Immature natural killer cell (primary cell): ENCODE measurements around the gene TMEM218. TPM values are rescaled to one million over a fixed set of nuclear protein-coding genes. Genes with fewer than 3 reads are reported as not detected.

Experiments used
- DNase-seq, 3 donors: peaks; one replicate each; pipeline ENCODE4 v3.0.0; 2022; ENCODE audit warnings: mixed read lengths in 1 of 3
- H3K27ac Mint-ChIP-seq, 6 donors: one replicate each; pipeline ENCODE4 v1.8.0; 2020; ENCODE audit warnings: mixed read lengths in 6 of 6, mild to moderate bottlenecking in 5 of 6, inconsistent platforms in 4 of 6, moderate library complexity in 3 of 6
- H3K27me3 Mint-ChIP-seq, 3 donors: one replicate each; pipeline ENCODE4 v1.8.0; 2020 to 2021; ENCODE audit warnings: low read depth in 3 of 3, mild to moderate bottlenecking in 3 of 3, mixed read lengths in 3 of 3, moderate library complexity in 3 of 3, inconsistent platforms in 1 of 3
- H3K36me3 Mint-ChIP-seq, 3 donors: one replicate each; pipeline ENCODE4 v1.8.0; 2020; ENCODE audit warnings: mixed read lengths in 3 of 3, inconsistent platforms in 2 of 3, mild to moderate bottlenecking in 2 of 3
- H3K4me1 Mint-ChIP-seq, 2 donors: one replicate each; pipeline ENCODE4 v1.8.0; 2020; ENCODE audit warnings: inconsistent platforms in 2 of 2, mild to moderate bottlenecking in 2 of 2, mixed read lengths in 2 of 2, moderate library complexity in 1 of 2
- H3K4me3 Mint-ChIP-seq, 5 donors: one replicate each; pipeline ENCODE4 v1.8.0; 2020; ENCODE audit warnings: mild to moderate bottlenecking in 5 of 5, mixed read lengths in 5 of 5, inconsistent platforms in 3 of 5, moderate library complexity in 3 of 5
- H3K9me3 Mint-ChIP-seq, 6 donors: one replicate each; pipeline ENCODE4 v1.8.0; 2020; ENCODE audit warnings: mild to moderate bottlenecking in 6 of 6, mixed read lengths in 6 of 6, inconsistent platforms in 4 of 6, moderate library complexity in 3 of 6
- polyA plus RNA-seq, 3 donors: library from polyadenylated mRNA; unstranded; fragments of 300-500 nt; fragmentation: Illumina TruSeq; gene quantifications; one replicate each; pipeline ENCODE4 v1.2.3, GENCODE V29; 2021

Gene TMEM218
- polyA plus RNA-seq, 3 donors from 2014 or later: 39.9 to 54.9 (median 46.6) TPM

DNA sequence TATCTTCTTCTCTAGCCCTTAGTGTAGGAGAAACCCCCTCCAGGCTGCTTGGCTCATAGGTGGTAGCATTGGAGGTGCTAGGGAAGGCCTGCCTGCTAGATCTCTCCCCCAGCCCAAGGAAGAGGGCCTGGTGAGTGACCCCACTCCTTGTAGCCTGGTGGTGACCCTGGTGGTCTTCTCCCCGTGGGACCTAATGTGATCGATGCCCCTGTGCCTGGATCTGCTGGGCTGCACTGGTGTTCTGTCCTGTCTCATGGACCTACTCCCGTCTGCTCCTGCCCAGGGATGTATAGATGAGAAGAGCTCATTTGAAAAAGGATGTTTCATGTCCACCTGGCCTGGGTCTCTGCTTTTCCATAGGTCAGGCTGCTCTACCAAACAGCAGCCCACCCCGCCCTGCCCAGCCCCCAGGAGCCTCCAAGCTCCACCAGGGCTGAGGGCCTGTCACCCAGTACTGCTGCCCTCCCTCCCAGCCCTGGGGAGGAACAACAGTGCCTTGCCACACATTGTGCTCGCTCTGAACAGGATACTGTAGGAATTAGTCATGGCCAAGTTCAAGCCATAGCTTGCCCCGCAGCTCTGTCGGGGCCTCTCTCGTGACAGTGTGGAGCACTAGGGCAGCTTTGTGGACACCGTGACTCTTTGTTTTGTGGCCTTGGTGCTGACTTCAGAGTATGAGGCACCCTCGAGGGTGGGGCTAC is 28.7 kb downstream of the TMEM218 start:
- no peaks in the 10 kb centered on the region for H3K9me3 Mint-ChIP-seq
- H3K27me3 Mint-ChIP-seq: peaks cover 4 to 5% (median 5%) of the 10 kb centered on the region in 3 donors
- no peak overlapping the region for H3K27ac Mint-ChIP-seq

DNA sequence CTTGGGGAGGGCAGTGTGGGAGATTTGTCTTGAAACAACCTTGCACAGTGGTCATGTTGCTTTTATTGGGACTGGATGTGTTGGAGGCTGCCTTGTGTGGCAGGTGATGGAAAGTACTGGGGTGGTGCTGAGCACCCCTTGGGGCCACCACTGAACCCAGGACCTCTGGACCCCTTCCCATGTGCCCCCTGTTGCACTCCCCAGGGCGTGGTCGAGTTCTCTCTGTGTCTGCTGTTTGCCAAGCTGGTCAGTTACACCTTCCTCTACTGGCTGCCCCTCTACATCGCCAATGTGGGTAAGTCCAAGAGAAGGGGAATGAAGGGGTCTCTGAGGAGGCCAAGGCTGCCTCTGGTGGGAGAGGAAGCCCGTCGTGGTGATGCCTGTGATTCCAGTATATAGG is 29.4 kb downstream of the TMEM218 start:
- H3K9me3 Mint-ChIP-seq: no peaks in the 10 kb centered on the region
- DNase-seq: no peak
- no peak overlapping the region for H3K27ac Mint-ChIP-seq
- H3K27me3 Mint-ChIP-seq: peaks cover 5 to 6% (median 5%) of the 10 kb centered on the region in 3 donors
- H3K4me1 Mint-ChIP-seq: no peaks in the 10 kb centered on the region
- H3K36me3 Mint-ChIP-seq: no peaks in the 10 kb centered on the region
- no peak overlapping the region for H3K4me3 Mint-ChIP-seq

More for the DNA sequence above, 28.7 kb downstream of the TMEM218 start:
- H3K4me3 Mint-ChIP-seq: no peak overlapping the region
- DNase-seq: no peak
- no peaks in the 10 kb centered on the region for H3K36me3 Mint-ChIP-seq
- H3K4me1 Mint-ChIP-seq: no peaks in the 10 kb centered on the region

DNA sequence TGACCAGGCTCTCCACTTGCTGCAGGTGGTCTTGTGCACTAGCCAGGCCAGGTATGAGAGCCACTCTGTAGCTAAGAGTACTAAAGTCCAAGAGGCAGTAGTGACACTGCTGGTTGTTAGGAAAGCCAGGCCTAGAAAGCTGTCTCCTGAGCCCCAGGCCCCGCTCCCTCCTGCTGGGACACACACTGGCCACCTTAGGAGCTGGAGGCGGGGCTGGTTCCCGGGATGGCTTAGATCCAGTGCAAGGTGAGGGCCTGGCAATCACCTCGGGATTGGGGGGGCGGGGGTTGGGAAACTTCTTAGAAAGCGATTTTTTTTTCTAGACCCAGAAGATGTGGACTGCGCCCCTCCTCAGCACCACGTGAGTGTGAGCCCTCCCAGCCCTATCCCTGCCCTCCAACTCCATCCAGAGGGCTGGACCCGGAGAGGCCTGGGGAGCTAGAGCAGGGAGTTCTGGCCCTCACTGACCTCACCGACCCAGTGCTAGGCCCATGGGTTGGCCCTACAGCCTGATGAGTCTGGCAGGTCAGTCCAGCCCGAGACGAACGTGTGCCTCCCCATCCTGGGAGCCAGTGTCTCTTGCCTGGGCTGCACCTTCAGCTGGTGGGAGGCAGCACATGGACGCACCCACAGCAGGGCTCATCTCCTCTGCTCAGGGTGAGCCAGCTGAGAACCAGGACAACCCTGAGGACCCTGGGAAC is 30.2 kb downstream of the TMEM218 start:
- H3K27ac Mint-ChIP-seq: no peak overlapping the region
- no peaks in the 10 kb centered on the region for H3K9me3 Mint-ChIP-seq
- H3K4me3 Mint-ChIP-seq: no peak overlapping the region
- no peak for DNase-seq
- no peaks in the 10 kb centered on the region for H3K36me3 Mint-ChIP-seq
- H3K4me1 Mint-ChIP-seq: no peaks in the 10 kb centered on the region
- H3K27me3 Mint-ChIP-seq: peaks cover 3 to 6% (median 5%) of the 10 kb centered on the region in 3 donors

DNA sequence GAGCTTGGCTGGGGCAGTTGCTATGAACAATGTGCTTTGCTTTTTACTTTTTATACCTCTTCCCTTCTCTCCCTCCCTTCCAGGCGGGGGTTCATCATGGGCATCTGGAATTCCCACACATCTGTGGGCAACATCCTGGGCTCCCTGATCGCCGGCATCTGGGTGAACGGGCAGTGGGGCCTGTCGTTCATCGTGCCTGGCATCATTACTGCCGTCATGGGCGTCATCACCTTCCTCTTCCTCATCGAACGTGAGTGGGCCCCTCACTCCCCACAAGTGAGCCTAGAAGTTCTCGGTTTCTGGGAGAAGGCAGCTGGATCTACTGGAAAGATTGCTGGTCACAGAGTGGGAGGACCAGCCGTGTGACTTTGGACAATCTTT is 30.9 kb downstream of the TMEM218 start:
- Mint-ChIP-seq H3K4me1 (no peaks in the 10 kb centered on the region), H3K27ac (no peak overlapping the region), H3K36me3 (no peaks in the 10 kb centered on the region), H3K9me3 (no peaks in the 10 kb centered on the region), H3K4me3 (no peak overlapping the region), H3K27me3 (peaks cover 5 to 6% (median 6%) of the 10 kb centered on the region in 3 donors)
- no peak for DNase-seq

DNA sequence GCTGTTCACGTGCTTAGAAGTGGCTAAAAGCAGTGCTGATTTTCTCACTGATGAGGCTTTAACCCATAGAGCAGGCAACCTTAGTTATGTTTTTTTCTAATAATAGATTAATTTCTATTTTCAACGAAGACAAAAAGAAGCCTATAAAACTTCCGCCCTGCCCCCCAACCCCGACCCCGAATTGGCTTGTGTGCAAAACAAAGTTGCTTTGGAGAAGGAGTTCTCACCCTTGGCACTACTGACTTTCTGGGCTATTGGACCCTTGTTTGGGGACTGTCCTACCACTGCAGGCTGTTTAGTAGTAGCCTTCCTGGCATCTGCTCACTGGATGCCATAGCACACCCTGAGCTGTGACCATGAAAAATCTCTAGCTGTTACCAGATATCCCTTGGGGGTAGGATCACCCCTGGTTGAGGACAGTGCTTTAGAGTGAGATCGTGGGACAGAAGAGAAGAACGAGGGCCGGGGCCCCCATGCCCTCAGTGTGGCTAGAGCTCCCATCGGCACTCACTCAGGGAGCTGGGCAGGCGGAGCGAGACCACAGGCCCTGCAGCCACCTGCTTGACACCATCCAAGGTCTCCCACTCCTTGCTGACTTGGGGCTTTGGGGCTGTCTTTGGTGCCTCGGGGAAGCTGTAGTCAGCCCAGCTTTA is 31.4 kb downstream of the TMEM218 start:
- Mint-ChIP-seq H3K4me1 (no peaks in the 10 kb centered on the region), H3K27me3 (peaks cover 6 to 7% (median 6%) of the 10 kb centered on the region in 3 donors), H3K9me3 (no peaks in the 10 kb centered on the region), H3K36me3 (no peaks in the 10 kb centered on the region), H3K4me3 (no peak overlapping the region), H3K27ac (no peak overlapping the region)
- DNase-seq: no peak

DNA sequence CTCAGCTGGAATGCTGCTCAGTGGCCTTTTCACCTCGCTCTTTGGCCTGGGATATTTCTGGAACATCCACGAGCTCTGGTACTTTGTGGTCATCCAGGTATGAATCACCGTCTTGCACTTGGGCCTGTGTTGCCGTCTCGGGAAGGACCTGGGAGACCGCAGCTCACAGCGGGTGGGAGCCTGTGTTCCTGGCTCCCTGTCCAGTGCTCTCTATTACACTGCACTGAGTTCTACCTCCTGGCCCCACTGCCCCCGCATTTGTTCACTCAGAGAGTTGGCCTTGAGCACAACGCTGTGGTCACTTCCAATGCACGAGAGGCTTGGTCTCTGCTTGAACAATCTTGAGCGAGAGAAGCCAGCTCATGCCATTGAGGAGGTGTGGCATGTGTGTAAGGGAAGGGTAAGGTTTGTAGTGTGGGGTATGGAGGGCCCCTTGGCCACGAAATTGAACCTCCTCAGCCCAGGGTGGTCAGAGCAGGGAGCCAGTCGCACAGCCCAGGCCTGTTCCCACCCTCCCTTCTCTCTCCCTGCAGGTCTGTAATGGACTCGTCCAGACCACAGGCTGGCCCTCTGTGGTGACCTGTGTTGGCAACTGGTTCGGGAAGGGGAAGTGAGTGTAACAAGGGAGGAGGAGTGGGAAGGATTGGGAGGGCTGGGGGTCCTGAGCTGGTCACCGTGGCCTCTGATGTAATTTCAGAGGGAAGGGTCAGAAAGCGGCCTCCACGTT is 32.1 kb downstream of the TMEM218 start:
- H3K4me3 Mint-ChIP-seq: no peak overlapping the region
- H3K36me3 Mint-ChIP-seq: no peaks in the 10 kb centered on the region
- no peaks in the 10 kb centered on the region for H3K4me1 Mint-ChIP-seq
- no peak overlapping the region for H3K27ac Mint-ChIP-seq
- no peaks in the 10 kb centered on the region for H3K9me3 Mint-ChIP-seq
- no peak for DNase-seq
- peaks cover 6 to 7% (median 6%) of the 10 kb centered on the region in 3 donors for H3K27me3 Mint-ChIP-seq

DNA sequence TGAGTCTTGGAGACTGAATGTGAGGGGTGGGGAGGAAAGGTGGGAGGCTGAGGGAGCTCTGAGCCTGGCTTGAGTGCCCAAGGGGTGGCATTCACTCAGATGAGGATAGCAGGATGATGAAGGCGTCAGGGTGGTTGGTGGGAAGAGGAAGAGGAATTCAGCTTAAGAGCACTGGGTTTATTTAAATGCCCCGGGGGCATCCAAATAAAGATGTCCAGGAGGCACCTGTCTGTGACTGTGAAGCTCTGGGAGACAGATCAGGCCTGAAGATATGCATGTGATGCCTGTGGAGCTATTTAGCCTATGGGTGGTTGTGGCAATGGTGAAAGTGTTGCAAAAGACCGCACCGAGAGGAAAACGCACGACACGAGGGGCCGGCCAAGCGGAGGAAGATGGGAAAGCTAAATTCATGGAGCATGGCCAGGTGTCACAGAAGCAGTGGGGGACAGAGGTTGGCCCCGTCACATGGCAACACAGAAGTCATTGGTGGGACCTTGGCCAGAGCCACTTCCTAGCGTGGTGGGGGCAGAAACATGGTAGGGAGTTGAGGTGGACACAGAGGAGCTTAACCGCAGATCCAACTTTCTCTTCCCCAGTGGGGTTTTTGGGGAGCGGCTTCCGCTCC is 32.8 kb downstream of the TMEM218 start:
- Mint-ChIP-seq H3K27ac (no peak overlapping the region), H3K27me3 (peaks cover 6 to 7% (median 6%) of the 10 kb centered on the region in 3 donors), H3K9me3 (no peaks in the 10 kb centered on the region), H3K4me1 (no peaks in the 10 kb centered on the region), H3K36me3 (no peaks in the 10 kb centered on the region), H3K4me3 (no peak overlapping the region)
- no peak for DNase-seq

DNA sequence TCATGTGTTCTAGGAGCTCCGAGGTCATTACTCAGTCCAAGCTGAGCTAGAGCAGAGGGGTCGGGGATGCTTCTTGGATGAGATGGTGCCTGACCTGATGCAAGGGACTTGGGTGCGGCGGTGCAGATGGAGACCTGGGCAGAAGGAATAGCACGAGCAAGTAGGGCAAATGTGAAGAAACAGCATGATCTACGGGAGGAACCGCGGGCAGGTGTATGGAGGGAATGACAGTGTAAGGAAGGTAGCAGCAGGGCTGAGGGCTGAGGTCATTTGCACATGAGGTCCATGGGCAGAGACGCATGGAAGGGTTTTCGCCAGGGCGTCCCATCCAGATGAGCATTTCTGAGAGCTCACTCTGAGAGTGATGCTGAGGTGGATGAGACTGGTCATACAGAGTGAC is 33.4 kb downstream of the TMEM218 start:
- H3K36me3 Mint-ChIP-seq: no peaks in the 10 kb centered on the region
- H3K4me3 Mint-ChIP-seq: no peak overlapping the region
- peaks cover 6 to 7% (median 6%) of the 10 kb centered on the region in 3 donors for H3K27me3 Mint-ChIP-seq
- H3K27ac Mint-ChIP-seq: no peak overlapping the region
- H3K4me1 Mint-ChIP-seq: no peaks in the 10 kb centered on the region
- no peak for DNase-seq
- H3K9me3 Mint-ChIP-seq: no peaks in the 10 kb centered on the region

DNA sequence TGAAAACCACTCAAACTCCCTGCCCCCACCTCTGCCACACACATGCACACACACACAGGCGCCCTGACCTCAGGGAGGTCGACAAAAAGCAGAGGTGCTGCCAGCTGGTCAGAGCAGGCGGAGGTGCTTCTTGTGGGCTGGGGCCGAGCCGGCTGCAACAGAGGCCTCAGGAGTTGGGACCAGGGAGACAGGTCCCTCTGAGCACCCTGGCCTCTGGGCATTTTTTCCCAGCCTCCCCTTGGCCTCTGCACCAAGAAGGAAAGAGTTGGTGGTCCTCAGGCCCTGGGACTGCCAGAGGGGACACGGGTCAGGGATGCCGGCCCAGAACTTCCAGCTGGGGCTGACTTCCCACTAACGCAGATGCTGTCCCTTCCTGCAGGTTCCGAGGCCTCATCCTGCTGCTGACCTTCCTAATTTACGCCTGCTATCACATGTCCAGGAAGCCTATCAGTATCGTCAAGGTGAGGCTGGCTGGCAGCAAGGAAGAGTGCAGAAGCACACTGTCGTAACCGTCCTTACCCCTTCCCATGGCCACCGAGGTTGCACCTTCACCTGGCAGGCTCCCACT is 35.0 kb downstream of the TMEM218 start:
- H3K27ac Mint-ChIP-seq: no peak overlapping the region
- H3K36me3 Mint-ChIP-seq: no peaks in the 10 kb centered on the region
- no peaks in the 10 kb centered on the region for H3K9me3 Mint-ChIP-seq
- peaks cover 1 to 3% of the 10 kb centered on the region in 2 donors for H3K4me1 Mint-ChIP-seq
- H3K4me3 Mint-ChIP-seq: no peak overlapping the region
- no peak for DNase-seq
- H3K27me3 Mint-ChIP-seq: peaks cover 4 to 6% (median 6%) of the 10 kb centered on the region in 3 donors

DNA sequence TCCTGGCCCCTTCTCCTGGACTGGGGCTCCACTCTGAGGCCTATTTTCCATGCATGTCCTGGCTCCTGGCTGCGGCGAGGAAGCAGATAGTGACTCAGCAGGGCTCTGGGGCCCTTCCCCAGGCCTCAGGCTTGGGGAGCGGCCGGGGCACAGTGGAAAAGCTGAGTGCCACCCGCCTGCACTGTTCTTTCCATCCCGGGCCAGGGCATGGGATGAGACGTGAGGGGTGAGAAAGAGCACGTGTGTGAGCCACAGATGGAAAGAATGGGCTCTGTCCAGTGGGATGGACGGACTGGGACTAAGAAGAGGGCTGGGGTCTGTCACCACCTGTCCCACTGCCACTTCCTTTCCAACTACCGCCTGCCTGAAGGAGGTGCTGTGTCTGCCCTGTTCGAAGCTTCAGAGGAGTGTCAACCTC is 35.5 kb downstream of the TMEM218 start:
- H3K27me3 Mint-ChIP-seq: peaks cover 4 to 6% (median 6%) of the 10 kb centered on the region in 3 donors
- DNase-seq: no peak
- H3K4me1 Mint-ChIP-seq: peaks cover 7 to 8% of the 10 kb centered on the region in 2 donors
- H3K4me3 Mint-ChIP-seq: no peak overlapping the region
- H3K27ac Mint-ChIP-seq: no peak overlapping the region
- no peaks in the 10 kb centered on the region for H3K36me3 Mint-ChIP-seq
- no peaks in the 10 kb centered on the region for H3K9me3 Mint-ChIP-seq

DNA sequence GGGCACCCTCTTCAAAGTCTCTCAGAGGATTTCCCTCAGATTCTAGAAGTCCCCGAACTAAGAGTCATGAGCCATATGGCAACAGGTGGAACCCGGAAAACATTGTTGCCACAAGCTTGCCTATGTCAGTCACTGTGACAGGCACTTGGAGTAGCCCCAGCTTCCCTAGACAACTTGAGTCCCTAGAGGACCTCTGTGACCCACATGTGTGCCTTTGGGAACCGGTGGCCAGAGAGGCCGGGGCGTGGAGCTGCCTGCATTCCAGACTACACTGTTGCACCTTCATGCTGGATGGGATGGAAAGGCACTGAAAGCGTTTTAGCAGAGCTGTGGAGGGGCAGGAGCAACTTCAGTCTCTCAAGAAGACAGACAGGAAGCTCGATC is 36.2 kb downstream of the TMEM218 start:
- no peak overlapping the region for H3K4me3 Mint-ChIP-seq
- peaks cover 2 to 4% (median 4%) of the 10 kb centered on the region in 3 donors for H3K27me3 Mint-ChIP-seq
- H3K36me3 Mint-ChIP-seq: no peaks in the 10 kb centered on the region
- no peak for DNase-seq
- H3K27ac Mint-ChIP-seq: no peak overlapping the region
- no peaks in the 10 kb centered on the region for H3K9me3 Mint-ChIP-seq
- H3K4me1 Mint-ChIP-seq: peaks cover 13 to 15% of the 10 kb centered on the region in 2 donors

DNA sequence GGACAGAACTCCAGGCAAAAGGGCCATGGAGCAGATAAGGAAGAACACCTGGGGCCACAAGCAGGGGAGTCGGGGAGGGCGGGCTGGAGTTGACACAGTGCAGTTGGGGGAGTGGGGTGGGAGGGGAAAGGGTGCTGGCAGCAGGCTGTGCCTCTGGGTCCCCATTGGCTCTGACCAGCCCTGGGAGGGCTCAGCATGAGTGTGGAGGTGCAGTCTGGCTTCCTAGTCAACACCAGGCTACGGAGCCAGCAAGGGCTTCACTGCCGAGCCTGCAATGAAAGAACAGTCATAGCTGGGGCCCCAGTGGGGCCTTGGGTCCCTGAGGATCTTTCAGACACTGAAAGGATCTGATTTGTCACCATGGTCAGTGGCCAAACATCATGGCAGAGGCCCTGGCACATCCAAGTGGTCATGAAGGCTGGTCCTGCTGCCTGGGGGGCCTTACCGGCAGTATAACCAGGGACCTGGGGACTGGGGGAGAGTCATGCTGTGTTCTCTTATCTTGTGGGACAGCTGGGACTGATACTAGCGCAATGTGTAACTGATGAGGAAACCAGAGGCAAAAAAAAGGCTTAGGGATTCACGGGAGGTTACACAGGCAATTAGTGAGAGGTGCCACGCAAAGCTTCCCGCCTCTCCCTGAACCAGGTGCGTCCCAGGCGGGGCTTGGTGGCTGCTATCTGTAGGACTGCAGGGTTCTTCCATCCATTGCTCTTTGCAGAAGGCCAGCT is 36.8 kb downstream of the TMEM218 start:
- no peaks in the 10 kb centered on the region for H3K9me3 Mint-ChIP-seq
- peaks cover 17 to 19% of the 10 kb centered on the region in 2 donors for H3K4me1 Mint-ChIP-seq
- H3K36me3 Mint-ChIP-seq: no peaks in the 10 kb centered on the region
- no peak for DNase-seq
- no peak overlapping the region for H3K27ac Mint-ChIP-seq
- no peak overlapping the region for H3K4me3 Mint-ChIP-seq
- peaks cover 2 to 4% (median 4%) of the 10 kb centered on the region in 3 donors for H3K27me3 Mint-ChIP-seq
